GM19035 (cell line): ENCODE data around the gene RASAL2.

Source experiments
- ATAC-seq: cut with Tn5 transposase; IDR thresholded peaks from one replicate; pipeline ENCODE4 v1.9.1; 2021; ENCODE audit not compliant: unreplicated experiment

RASAL2 gene

GRCh38 chr1:178483251-178483957 lies 389.5 kb downstream of the RASAL2 start:
- ATAC-seq: no peak

GRCh38 chr1:178484698-178485225 lies 390.9 kb downstream of the RASAL2 start:
- ATAC-seq: no peak

GRCh38 chr1:178485541-178485981 lies 391.7 kb downstream of the RASAL2 start:
- no peak for ATAC-seq

- ATAC-seq: no peak
These were observed 392.5 kb downstream of the RASAL2 start for GRCh38 chr1:178486100-178487069.

- no peak for ATAC-seq
These were observed 393.2 kb downstream of the RASAL2 start for GRCh38 chr1:178487070-178487615.

GRCh38 chr1:178488393-178488792 lies 394.5 kb downstream of the RASAL2 start:
- no peak for ATAC-seq

GRCh38 chr1:178489399-178489798 lies 395.5 kb downstream of the RASAL2 start:
- no peak for ATAC-seq

GRCh38 chr1:178490136-178490535 lies 396.2 kb downstream of the RASAL2 start:
- ATAC-seq: no peak

- ATAC-seq: no peak
These were observed 397.1 kb downstream of the RASAL2 start for GRCh38 chr1:178490967-178491366.

- ATAC-seq: no peak
These were observed 397.8 kb downstream of the RASAL2 start for GRCh38 chr1:178491721-178492120.

- ATAC-seq: no peak
These were observed 398.4 kb downstream of the RASAL2 start for GRCh38 chr1:178492341-178492740.

- no peak for ATAC-seq
These were observed 399.4 kb downstream of the RASAL2 start for GRCh38 chr1:178493301-178493741.

GRCh38 chr1:178494569-178494971 lies 400.7 kb downstream of the RASAL2 start:
- ATAC-seq: no peak

GRCh38 chr1:178495158-178495557 lies 401.3 kb downstream of the RASAL2 start:
- no peak for ATAC-seq

GRCh38 chr1:178495741-178496409 lies 402.0 kb downstream of the RASAL2 start:
- ATAC-seq: no peak

GRCh38 chr1:178496410-178497135 lies 402.7 kb downstream of the RASAL2 start, which contains the start of gene CLEC20A:
CLEC20A (minus strand) TSS chr1:178496964; CDS start chr1:178496939, 25 bp downstream.
- no peak for ATAC-seq

- no peak for ATAC-seq
These were observed 404.1 kb downstream of the RASAL2 start for GRCh38 chr1:178497903-178498478.

GRCh38 chr1:178498896-178499675 lies 405.2 kb downstream of the RASAL2 start:
- ATAC-seq: no peak
